ENCODE results near the gene PIEZO2. TPM values are rescaled to one million over a fixed set of nuclear protein-coding genes. Genes with fewer than 3 reads are reported as not detected.

Gene PIEZO2
- total RNA-seq, 1 experiment from 2014 or later, result 5.5 TPM

DNA sequence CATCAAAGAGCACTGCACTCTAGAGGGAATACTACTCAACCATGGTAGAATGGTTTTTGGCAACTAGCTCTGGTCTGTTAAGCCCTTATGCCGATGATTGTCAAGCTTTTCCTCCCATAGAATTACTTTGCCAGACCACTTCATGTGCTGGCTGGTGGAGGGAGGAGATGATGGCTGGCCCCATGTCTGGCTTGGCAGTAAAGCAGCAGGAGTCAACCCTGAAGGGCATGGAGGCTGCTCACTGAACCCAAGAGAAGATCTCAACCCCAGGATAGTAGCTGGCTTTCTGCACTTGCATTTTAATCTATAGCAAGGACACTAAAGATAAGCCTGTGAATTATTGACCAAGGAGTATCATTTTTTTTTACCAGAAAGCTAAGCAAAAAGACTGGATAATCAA is 309.9 kb downstream of the PIEZO2 start:
- Histone ChIP-seq H3K27ac (no peak overlapping the region), H3K9me3 (replicated peaks) (no peaks in the 10 kb centered on the region), H3K4me3 (no peak overlapping the region), H3K4me1 (replicated peaks) (no peaks in the 10 kb centered on the region), H3K36me3 (no peaks in the 10 kb centered on the region), H3K27me3 (replicated peaks) (no peaks in the 10 kb centered on the region)
- no peak for DNase-seq (ENCODE audit: low read depth in 1 of 2, low spot score in 2 of 2)

DNA sequence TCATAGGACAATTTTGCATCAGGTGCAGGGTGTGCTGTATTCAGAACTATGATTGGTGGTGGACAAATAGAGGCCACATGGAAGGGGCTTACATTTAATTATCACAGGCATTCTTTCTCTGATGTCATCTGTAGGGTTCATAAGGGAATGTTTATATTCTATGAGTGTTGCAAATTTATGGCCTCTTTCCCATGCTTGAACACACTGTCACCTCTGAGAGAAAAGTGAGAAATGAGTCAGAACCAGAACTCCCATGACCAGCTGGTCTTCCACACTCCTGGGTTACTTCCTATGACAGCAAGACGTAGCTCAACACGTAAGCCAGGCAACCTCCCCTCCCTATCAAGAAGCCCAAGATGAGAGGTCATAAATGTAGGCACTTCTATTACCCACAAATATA is 310.8 kb downstream of the PIEZO2 start:
- Histone ChIP-seq H3K27ac (no peak overlapping the region), H3K4me3 (no peak overlapping the region), H3K9me3 (replicated peaks) (no peaks in the 10 kb centered on the region), H3K36me3 (no peaks in the 10 kb centered on the region), H3K4me1 (replicated peaks) (no peaks in the 10 kb centered on the region), H3K27me3 (replicated peaks) (no peaks in the 10 kb centered on the region)
- no peak for DNase-seq (ENCODE audit: low read depth in 1 of 2, low spot score in 2 of 2)

DNA sequence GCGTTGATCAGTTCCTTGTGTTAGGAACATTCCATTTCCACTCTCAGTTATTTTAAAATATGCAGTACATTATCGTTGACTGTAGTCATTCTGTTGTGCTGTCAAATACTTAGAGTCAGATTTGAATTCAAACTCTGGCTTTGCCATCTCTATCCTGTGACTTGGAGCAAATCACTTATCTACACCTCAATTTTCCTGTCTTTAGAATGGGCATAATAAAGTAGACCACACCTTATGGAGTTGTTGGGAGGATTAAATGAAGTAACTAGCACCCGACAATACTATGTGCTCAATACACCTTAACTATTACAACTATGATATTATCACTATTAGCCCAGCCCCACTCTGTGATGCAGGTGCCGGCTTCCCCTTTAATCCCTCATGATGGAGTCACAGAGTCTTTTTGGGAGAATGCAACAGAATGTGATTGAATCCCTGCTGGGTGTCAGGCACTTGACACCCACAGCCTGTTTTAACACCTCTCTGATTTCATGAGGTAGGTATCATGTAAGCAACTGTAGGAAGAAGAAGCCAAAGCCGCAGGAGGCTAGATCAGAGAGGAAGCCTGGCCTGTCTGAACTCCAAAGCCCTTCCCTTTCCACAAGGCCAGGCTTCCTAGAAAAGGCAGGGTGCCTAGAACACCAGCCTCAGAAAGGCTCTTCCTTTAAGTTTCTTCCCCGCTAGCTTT is 315.1 kb downstream of the PIEZO2 start:
- no peak for DNase-seq (ENCODE audit: low read depth in 1 of 2, low spot score in 2 of 2)
- H3K4me3 ChIP-seq, result no peak overlapping the region
- no peaks in the 10 kb centered on the region for H3K4me1 ChIP-seq (replicated peaks)
- no peaks in the 10 kb centered on the region for H3K27me3 ChIP-seq (replicated peaks)
- no peak overlapping the region for H3K27ac ChIP-seq
- H3K9me3 ChIP-seq (replicated peaks), result no peaks in the 10 kb centered on the region
- H3K36me3 ChIP-seq, result no peaks in the 10 kb centered on the region

DNA sequence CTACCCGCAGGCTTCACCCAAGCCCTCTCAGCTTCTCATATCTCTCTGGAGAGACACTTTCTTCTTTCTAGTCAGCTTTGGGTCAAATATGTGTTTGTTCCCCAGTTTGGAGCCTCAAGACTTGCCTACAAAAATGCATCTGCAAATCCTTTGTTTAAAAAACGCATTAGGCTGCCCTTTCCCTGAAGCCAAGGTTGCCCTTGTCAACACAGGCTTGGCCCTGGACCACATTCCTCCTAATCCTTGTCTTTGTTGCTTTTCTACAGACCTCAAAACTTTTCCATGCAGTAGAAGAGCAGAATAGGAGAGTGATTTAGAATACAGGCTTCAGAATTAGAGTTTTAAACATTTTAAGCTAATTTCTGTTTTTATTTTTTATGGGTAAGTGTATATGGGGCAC is 315.7 kb downstream of the PIEZO2 start:
- Histone ChIP-seq H3K9me3 (replicated peaks) (no peaks in the 10 kb centered on the region), H3K27ac (no peak overlapping the region), H3K27me3 (replicated peaks) (no peaks in the 10 kb centered on the region), H3K4me3 (no peak overlapping the region), H3K36me3 (no peaks in the 10 kb centered on the region), H3K4me1 (replicated peaks) (no peaks in the 10 kb centered on the region)
- DNase-seq (ENCODE audit: low read depth in 1 of 2, low spot score in 2 of 2), result no peak

DNA sequence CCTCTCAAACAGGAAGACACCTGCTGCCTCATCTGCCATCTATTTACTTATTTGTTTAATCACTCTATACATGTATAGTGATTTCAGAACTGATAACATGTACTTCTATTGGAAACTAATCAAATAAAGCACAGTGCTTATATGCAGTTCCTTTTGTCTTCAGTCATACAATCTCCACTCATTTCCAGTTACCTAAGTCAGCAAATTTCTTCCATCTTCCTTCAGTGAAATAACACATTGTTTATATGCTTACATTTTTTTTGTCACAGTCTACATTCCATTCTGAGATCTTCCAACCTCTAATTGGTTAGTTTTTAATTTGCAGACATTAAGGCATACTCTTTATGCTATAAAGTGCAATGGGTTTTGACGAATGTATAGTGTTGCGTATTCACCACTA is 323.0 kb downstream of the PIEZO2 start:
- Histone ChIP-seq H3K27me3 (replicated peaks) (no peaks in the 10 kb centered on the region), H3K27ac (no peak overlapping the region), H3K36me3 (no peaks in the 10 kb centered on the region), H3K4me1 (replicated peaks) (no peaks in the 10 kb centered on the region), H3K4me3 (no peak overlapping the region), H3K9me3 (replicated peaks) (no peaks in the 10 kb centered on the region)
- no peak for DNase-seq (ENCODE audit: low read depth in 1 of 2, low spot score in 2 of 2)

DNA sequence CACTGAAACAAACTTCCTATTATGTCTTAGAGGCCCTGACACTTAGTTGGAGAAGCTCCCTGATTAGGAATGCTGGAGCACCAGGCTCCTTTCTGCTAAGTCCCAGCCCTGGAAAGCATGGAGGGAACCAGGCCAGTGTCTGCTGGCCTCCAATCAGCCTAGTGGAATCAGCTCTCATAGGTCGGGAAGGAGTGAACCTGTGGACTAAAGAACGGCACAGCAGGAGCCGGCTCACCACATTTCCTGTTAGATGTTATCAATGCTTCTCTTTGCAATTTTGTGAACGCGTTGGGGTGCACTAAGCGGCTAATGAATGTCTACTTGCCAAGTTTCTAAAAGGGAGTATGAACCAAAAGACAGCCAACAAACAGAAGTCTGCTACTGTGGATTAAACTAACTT is 326.9 kb downstream of the PIEZO2 start:
- Histone ChIP-seq H3K4me3 (no peak overlapping the region), H3K4me1 (replicated peaks) (no peaks in the 10 kb centered on the region), H3K27ac (no peak overlapping the region), H3K36me3 (no peaks in the 10 kb centered on the region), H3K27me3 (replicated peaks) (no peaks in the 10 kb centered on the region), H3K9me3 (replicated peaks) (peaks cover 2% of the 10 kb centered on the region; the same call in 1 of the 2 replicates)
- DNase-seq (ENCODE audit: low read depth in 1 of 2, low spot score in 2 of 2), result no peak

DNA sequence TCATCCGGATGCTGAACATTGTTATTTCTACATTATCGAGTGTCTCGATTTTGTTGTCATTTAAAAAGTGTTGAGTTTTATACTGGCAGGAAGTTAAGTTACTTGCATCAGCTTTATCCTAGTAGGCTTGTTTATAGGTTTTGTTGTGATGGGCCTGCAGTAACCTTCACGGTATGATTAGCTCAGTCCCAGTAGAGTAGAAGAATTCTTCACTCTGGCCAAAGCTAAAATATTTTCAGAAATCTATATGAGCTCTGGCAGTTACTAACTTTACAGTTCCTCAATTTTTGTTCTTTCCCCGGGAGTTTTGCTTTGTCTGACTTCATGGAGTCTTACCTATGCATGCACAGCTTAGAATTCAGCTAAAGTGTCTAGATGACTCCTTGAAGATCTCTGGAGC is 328.7 kb downstream of the PIEZO2 start:
- no peak for DNase-seq (ENCODE audit: low read depth in 1 of 2, low spot score in 2 of 2)
- no peaks in the 10 kb centered on the region for H3K36me3 ChIP-seq
- peaks cover 2% of the 10 kb centered on the region; the same call in 1 of the 2 replicates for H3K9me3 ChIP-seq (replicated peaks)
- H3K4me3 ChIP-seq, result no peak overlapping the region
- H3K27me3 ChIP-seq (replicated peaks), result no peaks in the 10 kb centered on the region
- no peaks in the 10 kb centered on the region for H3K4me1 ChIP-seq (replicated peaks)
- no peak overlapping the region for H3K27ac ChIP-seq

DNA sequence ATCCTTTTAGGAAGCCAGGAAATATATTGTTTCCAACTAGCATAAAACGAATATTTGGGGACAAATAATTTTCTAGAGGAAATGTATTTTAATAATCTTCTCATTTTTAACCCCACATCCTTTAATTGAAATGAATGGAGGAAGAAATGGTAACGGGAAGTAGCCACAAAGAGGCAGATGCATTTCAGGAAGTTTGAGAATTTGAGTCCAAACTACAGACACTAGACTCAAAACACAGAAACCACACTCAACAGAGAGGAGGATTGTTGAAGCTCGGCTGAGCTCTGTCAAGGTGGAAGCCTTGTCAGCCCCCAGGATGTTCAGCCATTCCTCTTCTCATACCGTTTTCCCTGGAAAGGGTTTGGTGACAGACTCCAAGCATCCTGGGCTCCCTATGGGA is 335.0 kb downstream of the PIEZO2 start:
- H3K9me3 ChIP-seq (replicated peaks), result no peaks in the 10 kb centered on the region
- no peaks in the 10 kb centered on the region for H3K4me1 ChIP-seq (replicated peaks)
- H3K4me3 ChIP-seq, result no peak overlapping the region
- H3K27ac ChIP-seq, result no peak overlapping the region
- H3K27me3 ChIP-seq (replicated peaks), result no peaks in the 10 kb centered on the region
- no peaks in the 10 kb centered on the region for H3K36me3 ChIP-seq
- no peak for DNase-seq (ENCODE audit: low read depth in 1 of 2, low spot score in 2 of 2)

DNA sequence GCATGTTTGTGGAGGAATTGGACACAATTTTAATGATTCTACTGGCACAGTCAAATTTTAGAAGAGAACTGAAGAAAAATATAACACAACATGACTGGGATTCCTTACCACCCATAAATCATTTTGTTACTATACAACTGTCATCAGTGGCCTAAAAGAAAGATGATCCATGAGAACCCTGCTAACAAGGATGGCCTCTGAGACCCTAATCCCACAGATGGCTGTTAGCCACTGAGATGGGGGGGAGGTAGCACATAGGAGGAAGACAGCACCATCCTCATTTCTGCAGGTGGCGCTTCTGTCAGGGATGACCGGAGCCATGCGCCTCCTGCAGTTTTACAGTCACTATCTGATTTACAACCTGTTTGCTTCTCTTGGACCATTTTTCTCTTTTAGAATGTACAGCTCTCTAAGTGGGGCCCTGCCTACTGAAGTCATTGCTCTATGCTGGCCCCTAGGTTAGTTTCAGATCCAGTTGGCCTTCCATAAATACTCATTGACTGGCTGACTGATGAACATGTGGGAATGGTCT is 343.7 kb downstream of the PIEZO2 start:
- H3K9me3 ChIP-seq (replicated peaks), result no peaks in the 10 kb centered on the region
- H3K36me3 ChIP-seq, result no peaks in the 10 kb centered on the region
- H3K4me3 ChIP-seq, result no peak overlapping the region
- H3K27me3 ChIP-seq (replicated peaks), result no peaks in the 10 kb centered on the region
- DNase-seq (ENCODE audit: low read depth in 1 of 2, low spot score in 2 of 2), result no peak
- H3K4me1 ChIP-seq (replicated peaks), result peaks cover 6% of the 10 kb centered on the region; the same call in 1 of the 2 replicates
- H3K27ac ChIP-seq, result no peak overlapping the region

DNA sequence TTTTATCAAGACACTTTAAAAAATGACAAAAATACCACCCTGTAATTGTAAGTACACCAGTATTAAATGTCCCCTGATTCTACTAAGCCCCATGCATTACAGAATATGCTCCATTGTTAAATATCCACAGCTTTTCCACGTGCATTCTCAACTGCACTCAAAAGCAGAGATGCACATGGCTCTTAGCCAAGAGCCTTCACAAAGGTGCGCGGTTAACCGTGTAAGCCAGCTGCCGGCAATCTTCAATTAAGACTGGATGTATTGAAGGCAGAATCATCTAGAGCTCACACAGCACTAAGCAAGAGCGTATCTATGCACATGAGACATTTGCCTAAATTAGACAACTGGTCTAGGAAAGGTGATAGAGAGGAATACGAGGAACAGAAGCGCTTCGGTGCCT is 345.2 kb downstream of the PIEZO2 start:
- H3K4me3 ChIP-seq, result no peak overlapping the region
- peaks cover 9% of the 10 kb centered on the region for H3K4me1 ChIP-seq (replicated peaks)
- no peak overlapping the region for H3K27ac ChIP-seq
- H3K36me3 ChIP-seq, result no peaks in the 10 kb centered on the region
- no peaks in the 10 kb centered on the region for H3K27me3 ChIP-seq (replicated peaks)
- H3K9me3 ChIP-seq (replicated peaks), result no peaks in the 10 kb centered on the region
- no peak for DNase-seq (ENCODE audit: low read depth in 1 of 2, low spot score in 2 of 2)

DNA sequence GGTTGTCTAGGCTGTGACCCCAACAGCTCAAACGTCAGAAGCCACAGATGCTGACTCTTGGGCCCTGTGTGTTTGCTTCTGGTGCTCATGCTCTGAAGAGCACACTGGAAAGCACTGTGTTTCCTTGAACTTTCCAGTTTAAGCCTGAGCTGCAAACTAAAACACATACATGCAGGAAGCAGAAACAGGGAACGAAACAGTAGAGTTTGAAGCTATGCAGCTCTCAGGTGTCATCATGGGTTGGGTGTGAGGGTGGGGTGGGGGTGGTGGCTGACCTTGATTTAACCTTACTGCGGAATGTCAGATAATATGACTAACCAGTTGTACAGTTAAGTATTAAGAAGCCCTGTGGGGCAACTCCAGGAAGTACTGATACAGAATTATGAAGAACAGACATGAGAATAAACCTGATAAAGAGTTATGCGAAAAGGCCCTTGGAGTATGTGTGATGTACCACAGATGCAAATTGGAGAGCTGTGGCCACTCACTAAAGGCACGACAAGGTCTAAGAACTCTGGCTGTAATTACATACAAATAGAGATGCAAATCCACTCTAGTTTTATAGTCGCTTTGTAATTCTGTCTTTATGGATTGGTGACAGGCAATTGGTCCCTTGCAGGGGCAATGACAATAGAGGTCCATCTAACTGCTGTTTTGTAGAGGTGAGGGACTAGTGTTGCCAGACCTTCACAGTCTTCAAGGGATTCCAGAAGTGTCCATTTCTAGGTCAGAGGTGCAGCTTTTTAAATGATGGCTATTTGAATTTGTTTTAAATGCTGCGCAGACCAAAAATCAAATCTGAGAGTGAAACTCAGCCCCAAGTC is 350.4 kb downstream of the PIEZO2 start:
- Histone ChIP-seq H3K9me3 (replicated peaks) (no peaks in the 10 kb centered on the region), H3K4me3 (no peak overlapping the region), H3K36me3 (no peaks in the 10 kb centered on the region), H3K27ac (no peak overlapping the region), H3K27me3 (replicated peaks) (no peaks in the 10 kb centered on the region), H3K4me1 (replicated peaks) (peaks cover 15% of the 10 kb centered on the region)
- DNase-seq (ENCODE audit: low read depth in 1 of 2, low spot score in 2 of 2), result no peak

DNA sequence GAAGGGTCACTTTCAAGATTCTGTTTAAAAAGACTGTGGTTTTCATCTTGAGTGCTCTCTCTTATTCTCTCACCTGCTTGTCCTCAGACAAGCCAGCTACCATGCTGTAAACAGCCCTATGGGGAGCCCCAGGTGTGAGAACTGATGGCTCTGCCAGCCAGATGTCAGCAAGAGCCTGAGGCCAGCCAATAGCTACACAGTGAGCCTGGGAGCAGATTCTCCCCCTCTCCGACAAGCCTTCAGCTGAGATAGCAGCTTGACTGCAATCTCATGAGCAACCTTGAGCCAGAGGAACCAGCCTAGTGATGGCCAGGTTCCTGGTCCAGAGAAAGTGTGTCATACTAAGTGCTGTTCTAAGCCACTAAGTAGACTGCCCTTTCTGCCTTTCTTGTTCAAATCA is 351.5 kb downstream of the PIEZO2 start:
- peaks cover 13% of the 10 kb centered on the region for H3K4me1 ChIP-seq (replicated peaks)
- H3K36me3 ChIP-seq, result no peaks in the 10 kb centered on the region
- no peaks in the 10 kb centered on the region for H3K9me3 ChIP-seq (replicated peaks)
- DNase-seq (ENCODE audit: low read depth in 1 of 2, low spot score in 2 of 2), result no peak
- no peak overlapping the region for H3K4me3 ChIP-seq
- H3K27ac ChIP-seq, result no peak overlapping the region
- H3K27me3 ChIP-seq (replicated peaks), result no peaks in the 10 kb centered on the region

DNA sequence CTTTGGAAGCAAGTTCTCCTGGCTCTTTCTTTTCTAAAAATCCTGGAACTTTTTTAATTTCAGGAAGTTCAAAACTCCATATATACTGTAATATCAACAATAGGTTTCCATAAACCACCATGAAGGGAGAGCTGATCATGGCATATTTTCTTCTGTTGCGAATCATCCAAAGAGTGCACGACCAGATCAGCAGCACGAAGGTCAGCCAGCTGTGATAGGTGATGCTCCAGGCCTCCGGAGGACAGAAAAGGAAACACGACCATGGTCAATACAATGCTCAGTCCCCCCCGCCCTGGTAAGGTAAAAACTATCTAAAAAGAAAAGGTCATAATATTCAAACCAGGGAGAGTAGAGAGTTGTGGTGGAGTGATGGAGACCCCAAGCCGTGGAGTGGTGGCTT is 354.6 kb downstream of the PIEZO2 start:
- Histone ChIP-seq H3K27me3 (replicated peaks) (no peaks in the 10 kb centered on the region; the same call in 1 of the 2 replicates), H3K9me3 (replicated peaks) (no peaks in the 10 kb centered on the region), H3K36me3 (no peaks in the 10 kb centered on the region), H3K4me1 (replicated peaks) (peaks cover 13% of the 10 kb centered on the region), H3K27ac (no peak overlapping the region), H3K4me3 (no peak overlapping the region)
- no peak for DNase-seq (ENCODE audit: low read depth in 1 of 2, low spot score in 2 of 2)

DNA sequence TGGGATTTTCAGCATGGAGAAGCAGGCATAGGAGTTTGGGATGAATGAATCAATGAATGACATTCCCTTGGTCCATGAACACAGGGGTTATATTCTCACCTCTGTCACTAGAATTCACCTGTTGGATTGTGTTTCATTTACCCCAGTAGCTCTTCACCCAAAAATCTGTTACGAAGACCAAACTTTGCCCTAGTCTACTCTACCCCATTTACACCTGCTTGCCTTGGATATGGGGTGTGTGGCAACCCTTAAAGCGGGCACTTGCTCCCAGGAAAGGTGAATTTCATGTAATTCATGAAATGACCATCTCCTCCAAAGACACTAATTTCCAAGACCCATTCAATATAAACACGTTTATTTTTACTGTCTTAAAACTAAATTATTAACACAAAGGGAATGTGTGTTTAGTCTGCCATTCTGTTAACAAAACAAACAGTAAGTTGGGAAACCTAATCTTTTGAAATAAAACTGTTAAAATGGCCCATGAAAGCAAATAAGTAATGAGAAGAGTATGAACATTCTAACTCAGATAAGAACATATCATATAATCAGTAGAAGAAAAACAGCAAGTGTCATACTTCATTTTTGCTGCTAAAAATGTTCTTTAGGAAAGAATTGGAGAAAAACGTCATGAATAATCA is 355.5 kb downstream of the PIEZO2 start:
- DNase-seq (ENCODE audit: low read depth in 1 of 2, low spot score in 2 of 2), result no peak
- Histone ChIP-seq H3K27me3 (replicated peaks) (no peaks in the 10 kb centered on the region; the same call in 1 of the 2 replicates), H3K9me3 (replicated peaks) (no peaks in the 10 kb centered on the region), H3K27ac (no peak overlapping the region), H3K4me1 (replicated peaks) (peaks cover 8% of the 10 kb centered on the region), H3K4me3 (no peak overlapping the region), H3K36me3 (no peaks in the 10 kb centered on the region)
